ENCODE measurements around the gene NUDT9. TPM values are rescaled to one million over a fixed set of nuclear protein-coding genes. Genes with fewer than 3 reads are reported as not detected.

The NUDT9 gene
- total RNA-seq, 1 experiment from 2014 or later: 25.4 TPM

GRCh38 chr4:87422104-87423052 lies at the start of gene NUDT9 (continued):
- TF ChIP-seq, protein P1, sequence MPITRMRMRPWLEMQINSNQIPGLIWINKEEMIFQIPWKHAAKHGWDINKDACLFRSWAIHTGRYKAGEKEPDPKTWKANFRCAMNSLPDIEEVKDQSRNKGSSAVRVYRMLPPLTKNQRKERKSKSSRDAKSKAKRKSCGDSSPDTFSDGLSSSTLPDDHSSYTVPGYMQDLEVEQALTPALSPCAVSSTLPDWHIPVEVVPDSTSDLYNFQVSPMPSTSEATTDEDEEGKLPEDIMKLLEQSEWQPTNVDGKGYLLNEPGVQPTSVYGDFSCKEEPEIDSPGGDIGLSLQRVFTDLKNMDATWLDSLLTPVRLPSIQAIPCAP (CRISPR knock-in tag; IDR thresholded peaks at IDR 0.05): 0 out of 2 replicates have a peak, but pooled peaks have one; percentile 20
- TF ChIP-seq ZNF263 (CRISPR knock-in tag; IDR thresholded peaks at IDR 0.05; ENCODE audit: low read depth) (no peak), ESRRA (CRISPR knock-in tag; IDR thresholded peaks at IDR 0.05; ENCODE audit: borderline replicate concordance) (no peak), ZNF396 (CRISPR knock-in tag; IDR thresholded peaks at IDR 0.05; ENCODE audit: borderline replicate concordance) (no peak), NR3C1 (CRISPR knock-in tag; conservative IDR thresholded peaks at IDR 0.05; ENCODE audit: low read depth) (no peak), MYBL2 (CRISPR knock-in tag; IDR thresholded peaks at IDR 0.05) (peak; percentile 81; the same call in 1 of the 2 replicates), USF1 (CRISPR knock-in tag; IDR thresholded peaks at IDR 0.05) (peak; percentile 92), ATF1 (CRISPR knock-in tag; IDR thresholded peaks at IDR 0.05) (no peak), PREB (CRISPR knock-in tag; IDR thresholded peaks at IDR 0.05; ENCODE audit: borderline replicate concordance) (no peak), IRF2 (CRISPR knock-in tag; IDR thresholded peaks at IDR 0.05; ENCODE audit: borderline replicate concordance, low read depth) (no peak), RORB (CRISPR knock-in tag; IDR thresholded peaks at IDR 0.05) (no peak), KAT7 (CRISPR knock-in tag; IDR thresholded peaks at IDR 0.05; ENCODE audit: borderline replicate concordance) (peak; percentile 47; the same call in 1 of the 2 replicates), ARID4B (CRISPR knock-in tag; IDR thresholded peaks at IDR 0.05; ENCODE audit: borderline replicate concordance) (peak; percentile 77; the same call in 1 of the 2 replicates), ZNF532 (CRISPR knock-in tag; IDR thresholded peaks at IDR 0.05; ENCODE audit: borderline replicate concordance) (no peak), CBFB (CRISPR knock-in tag; IDR thresholded peaks at IDR 0.05; ENCODE audit: low read depth) (no peak), HMGA2 (CRISPR knock-in tag; IDR thresholded peaks at IDR 0.05) (no peak), SMAD3 (CRISPR knock-in tag; IDR thresholded peaks at IDR 0.05; ENCODE audit: borderline replicate concordance) (peak; percentile 60), GABPB1 (CRISPR knock-in tag; IDR thresholded peaks at IDR 0.05) (peak; percentile 35; the same call in 1 of the 2 replicates), SP1 (CRISPR knock-in tag; conservative IDR thresholded peaks at IDR 0.05) (peak; percentile 48; the same call in 1 of the 2 replicates), GRHL2 (CRISPR knock-in tag; IDR thresholded peaks at IDR 0.05; ENCODE audit: insufficient replicate concordance, severe bottlenecking) (no peak), USF2 (CRISPR knock-in tag; IDR thresholded peaks at IDR 0.05) (peak; percentile 91)
- TF ChIP-seq, protein P2, sequence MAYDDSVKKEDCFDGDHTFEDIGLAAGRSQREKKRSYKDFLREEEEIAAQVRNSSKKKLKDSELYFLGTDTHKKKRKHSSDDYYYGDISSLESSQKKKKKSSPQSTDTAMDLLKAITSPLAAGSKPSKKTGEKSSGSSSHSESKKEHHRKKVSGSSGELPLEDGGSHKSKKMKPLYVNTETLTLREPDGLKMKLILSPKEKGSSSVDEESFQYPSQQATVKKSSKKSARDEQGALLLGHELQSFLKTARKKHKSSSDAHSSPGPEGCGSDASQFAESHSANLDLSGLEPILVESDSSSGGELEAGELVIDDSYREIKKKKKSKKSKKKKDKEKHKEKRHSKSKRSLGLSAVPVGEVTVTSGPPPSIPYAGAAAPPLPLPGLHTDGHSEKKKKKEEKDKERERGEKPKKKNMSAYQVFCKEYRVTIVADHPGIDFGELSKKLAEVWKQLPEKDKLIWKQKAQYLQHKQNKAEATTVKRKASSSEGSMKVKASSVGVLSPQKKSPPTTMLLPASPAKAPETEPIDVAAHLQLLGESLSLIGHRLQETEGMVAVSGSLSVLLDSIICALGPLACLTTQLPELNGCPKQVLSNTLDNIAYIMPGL (CRISPR knock-in tag; IDR thresholded peaks at IDR 0.05): peak; percentile 68

Data from WTC11 (cell line).